Stomach (tissue), 19 donors: ENCODE data around the gene FAM20C. TPM values are rescaled to one million over a fixed set of nuclear protein-coding genes. Genes with fewer than 3 reads are reported as not detected.

Experiments used
- DNase-seq, 2 donors: peaks; one replicate each; pipeline versions ENCODE4 v3.0.0 to v3.0.0-alpha.2; 2013 to 2019
- H3K27ac ChIP-seq, 5 donors: fragments of 200-600 bp in 4 of 5; sonication (generic) in 4 of 5; one replicate each; pipeline ENCODE4 v1.5.1; 2013 to 2019; ENCODE audit warnings: mild to moderate bottlenecking in 1 of 5, moderate library complexity in 1 of 5
- H3K27me3 ChIP-seq, 3 donors: fragments of 200-600 bp; sonication (generic); one replicate each; pipeline ENCODE4 v1.5.1; 2017 to 2019; ENCODE audit warnings: mixed run types in 1 of 3
- H3K36me3 ChIP-seq, 4 donors: fragments of 200-600 bp; sonication (generic); 1 replicate in 3 of 4; 2 replicates in 1 of 4; pipeline ENCODE4 v1.5.1; 2016 to 2019
- H3K4me1 ChIP-seq, 4 donors: fragments of 200-600 bp; sonication (generic); one replicate each; pipeline ENCODE4 v1.5.1; 2016 to 2019
- H3K4me3 ChIP-seq, 4 donors: fragments of 200-600 bp; sonication (generic) in 3 of 4; one replicate each; pipeline ENCODE4 v1.5.1; 2016 to 2019; ENCODE audit warnings: mild to moderate bottlenecking in 1 of 4
- H3K9me3 ChIP-seq, 4 donors: fragments of 200-600 bp; sonication (generic); one replicate each; pipeline ENCODE4 v1.5.1; 2016 to 2019
- CTCF ChIP-seq, 7 experiments: fragments of 450-650 bp in 4 of 7; fragments of 200-600 bp in 3 of 7; sonication (generic) in 3 of 7; IDR thresholded peaks; one replicate each; pipeline ENCODE4 v1.5.1; 2016 to 2019; ENCODE audit warnings: antibody characterized with exemption in 7 of 7, control low read depth in 2 of 7, mild to moderate bottlenecking in 1 of 7
- EP300 ChIP-seq: sonication (generic); formaldehyde crosslinking; IDR thresholded peaks from one replicate; pipeline ENCODE4 v1.6.1; 2017; ENCODE audit warnings: antibody characterized with exemption
- POLR2A ChIP-seq, 4 donors: fragments of 450-650 bp; IDR thresholded peaks; one replicate each; pipeline ENCODE4 v1.6.1; 2016; ENCODE audit warnings: antibody characterized with exemption in 4 of 4, control low read depth in 2 of 4, mild to moderate bottlenecking in 1 of 4, moderate library complexity in 1 of 4
- POLR2AphosphoS5 ChIP-seq, 3 donors: sonication (generic); formaldehyde crosslinking; IDR thresholded peaks; one replicate each; pipeline ENCODE4 v1.6.1; 2016; ENCODE audit warnings: antibody characterized with exemption in 3 of 3
- WGBS, 5 donors: extraction: QIAGEN DNeasy Blood & Tissue Kit in 3 of 5; methylation state at CpG; one replicate each; pipeline versions ENCODE4 v1.1.5 to v1.1.7; 2013 to 2018; 5-methylcytosine and 5-hydroxymethylcytosine counted together
- intact Hi-C: fragments of 100-400 bp; cut with DNase I; formaldehyde crosslinking; loops from one replicate; pipeline ENCODE4 v1.15.1; 2023; ENCODE audit warnings: low total_unique reads
- long read RNA-seq, 10 donors: transcript quantifications; one replicate each; lab custom pipeline, GENCODE V29; 2026
- polyA plus RNA-seq, 3 donors: library from polyadenylated mRNA; stranded (reverse); fragments of 200-250 nt; gene quantifications; one replicate each; pipeline ENCODE4 v1.2.3, GENCODE V29; 2013
- total RNA-seq, 5 donors: library from RNA; depleted of rRNA; stranded (reverse); fragments of >200 nt; gene quantifications; one replicate each; pipeline versions ENCODE4 v1.1.0 to v1.2.3, GENCODE V29; 2014 to 2016
- donor health status: healthy with polysubstance abuse.
- donor health status: Bipolar disorder and iron deficiency.
- donor health status: healthy.

Gene FAM20C
- total RNA-seq = 10 to 100 TPM; 21.3 to 89.8 (median 49.0) TPM
- 10 to 100 TPM; 19.1 to 35.2 (median 33.9) TPM for polyA plus RNA-seq
- long read RNA-seq, donor 1, partial matches to known transcripts = 0 of 4 reads
- long read RNA-seq, donor 1, other reads (novel, unspliced or antisense) = 0 of 4 reads
- long read RNA-seq, donor 2, transcript FAM20C-201 (10 exons, 2,751 nt) = major isoform, 8 of 8 reads
- long read RNA-seq, donor 2, partial matches to known transcripts = 0 of 8 reads
- long read RNA-seq, donor 2, other reads (novel, unspliced or antisense) = 0 of 8 reads
- long read RNA-seq, donor 3, transcript FAM20C-201 (10 exons, 2,751 nt) = major isoform, 8 of 9 reads
- long read RNA-seq, donor 3, partial matches to known transcripts = 0 of 9 reads
- long read RNA-seq, donor 3, other reads (novel, unspliced or antisense) = 0 of 9 reads
- long read RNA-seq, donor 4 = 0 reads
- long read RNA-seq, donor 5, partial matches to known transcripts = 9 of 13 reads
- long read RNA-seq, donor 5, other reads (novel, unspliced or antisense) = 0 of 13 reads
- long read RNA-seq, donor 6, transcript FAM20C-201 (10 exons, 2,751 nt) = major isoform, 19 of 20 reads
- long read RNA-seq, donor 6, partial matches to known transcripts = 0 of 20 reads
- long read RNA-seq, donor 6, other reads (novel, unspliced or antisense) = 0 of 20 reads
- long read RNA-seq, donor 7, transcript FAM20C-201 (10 exons, 2,751 nt) = major isoform, 14 of 14 reads
- long read RNA-seq, donor 7, partial matches to known transcripts = 0 of 14 reads
- long read RNA-seq, donor 7, other reads (novel, unspliced or antisense) = 0 of 14 reads
- long read RNA-seq, donor 8, transcript FAM20C-201 (10 exons, 2,751 nt) = major isoform, 7 of 12 reads
- long read RNA-seq, donor 8, partial matches to known transcripts = 5 of 12 reads
- long read RNA-seq, donor 8, other reads (novel, unspliced or antisense) = 0 of 12 reads
- long read RNA-seq, donor 9, partial matches to known transcripts = 14 of 14 reads
- long read RNA-seq, donor 9, other reads (novel, unspliced or antisense) = 0 of 14 reads
- long read RNA-seq, donor 10, partial matches to known transcripts = 0 of 1 reads
- long read RNA-seq, donor 10, other reads (novel, unspliced or antisense) = 0 of 1 reads

GRCh38 chr7:191981-192649, at the start of gene FAM20C:
Gene FAM20C, plus strand, starts transcription at chr7:192571. Its CDS starts 629 bp downstream, at chr7:193200.
- Histone ChIP-seq H3K4me1 (peaks cover 41 to 52% (median 51%) of the 10 kb centered on the region in 4 donors), H3K27ac (peak within 1 kb of the TSS; percentile 89 to 95 (median 92)), H3K27me3 (peaks cover 0 to 27% (median 0%) of the 10 kb centered on the region in 3 donors), H3K36me3 (peaks cover 18 to 21% (median 20%) of the 10 kb centered on the region in 4 donors), H3K9me3 (no peaks in the 10 kb centered on the region), H3K4me3 (peak within 1 kb of the TSS; percentile 73 to 96 (median 86))
- DNase-seq = peak; percentile 91 to 96
- WGBS, 5 donors = 1 to 2% (median 1%) methylated on average over 12 to 88 of the region's 89 CpGs; no CpG with 5 or more reads in 1 of the 5 donors
- intact Hi-C loops = no loop called here
- peak in 1 of 4 donors; percentile 30 for TF ChIP-seq POLR2A (IDR thresholded peaks at IDR 0.05)
- TF ChIP-seq POLR2AphosphoS5 (IDR thresholded peaks at IDR 0.05) = peak; percentile 26 to 84 (median 82)
- TF ChIP-seq CTCF (IDR thresholded peaks at IDR 0.05) = no peak
- TF ChIP-seq EP300 = no peak

- peak overlapping the region; percentile 81 to 92 (median 86) for H3K27ac ChIP-seq
- H3K4me3 ChIP-seq = no peak overlapping the region
- DNase-seq = no peak
- H3K9me3 ChIP-seq = no peaks in the 10 kb centered on the region
- no peaks in the 10 kb centered on the region for H3K36me3 ChIP-seq
- TF ChIP-seq POLR2A (IDR thresholded peaks at IDR 0.05) = no peak
- TF ChIP-seq CTCF (IDR thresholded peaks at IDR 0.05) = no peak
- no peak for TF ChIP-seq EP300
- no peak for TF ChIP-seq POLR2AphosphoS5 (IDR thresholded peaks at IDR 0.05)
- H3K4me1 ChIP-seq = peaks cover 36 to 59% (median 39%) of the 10 kb centered on the region in 4 donors
- 39 to 77% (median 51%) methylated on average over 16 to 22 of the region's 22 CpGs for WGBS, 5 donors
- H3K27me3 ChIP-seq = no peaks in the 10 kb centered on the region
- intact Hi-C loops = no loop called here
Measured at GRCh38 chr7:143145-143751, 49.1 kb upstream of the FAM20C start.

GRCh38 chr7:143811-144453, 48.4 kb upstream of the FAM20C start:
- TF ChIP-seq POLR2AphosphoS5 (IDR thresholded peaks at IDR 0.05) = no peak
- no peak for TF ChIP-seq CTCF (IDR thresholded peaks at IDR 0.05)
- no peak for TF ChIP-seq EP300
- no peak for TF ChIP-seq POLR2A (IDR thresholded peaks at IDR 0.05)
- WGBS, 5 donors = 71 to 84% (median 78%) methylated on average over 12 of the region's 12 CpGs

More at GRCh38 chr7:143811-144453, 48.4 kb upstream of the FAM20C start:
- intact Hi-C loops = no loop called here
- no peaks in the 10 kb centered on the region for H3K36me3 ChIP-seq
- no peaks in the 10 kb centered on the region for H3K9me3 ChIP-seq
- H3K4me3 ChIP-seq = no peak overlapping the region
- peak overlapping the region; percentile 81 to 92 (median 86) for H3K27ac ChIP-seq
- H3K4me1 ChIP-seq = peaks cover 36 to 63% (median 41%) of the 10 kb centered on the region in 4 donors
- H3K27me3 ChIP-seq = no peaks in the 10 kb centered on the region
- no peak for DNase-seq
